ENCODE measurements around the gene BPHL.
"Not testable (repeated sequence)": the region's sequence is repeated elsewhere in the genome, so short reads cannot be mapped to it uniquely, and the experiment has no call there.

The BPHL gene

DNA sequence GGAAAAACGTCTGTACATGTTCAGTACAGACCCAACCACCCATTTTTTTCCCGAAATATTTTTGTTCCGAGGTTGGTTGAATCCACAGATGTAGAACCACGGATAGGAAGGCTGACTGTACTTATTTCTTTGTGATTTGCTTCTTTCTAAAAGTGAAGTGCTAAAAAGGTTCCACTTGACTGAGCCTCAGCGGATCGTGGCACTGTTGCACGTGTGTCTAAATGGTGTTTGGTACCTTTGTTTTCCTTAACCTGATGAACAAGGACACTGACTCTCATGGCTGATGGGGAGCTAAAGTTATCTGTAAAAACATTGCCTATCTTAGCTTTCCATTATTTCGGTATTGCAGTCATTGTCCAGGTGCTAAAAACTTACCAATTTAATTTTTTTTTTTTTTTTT is 6.2 kb downstream of the BPHL start:
- no peak for FAIRE-seq

DNA sequence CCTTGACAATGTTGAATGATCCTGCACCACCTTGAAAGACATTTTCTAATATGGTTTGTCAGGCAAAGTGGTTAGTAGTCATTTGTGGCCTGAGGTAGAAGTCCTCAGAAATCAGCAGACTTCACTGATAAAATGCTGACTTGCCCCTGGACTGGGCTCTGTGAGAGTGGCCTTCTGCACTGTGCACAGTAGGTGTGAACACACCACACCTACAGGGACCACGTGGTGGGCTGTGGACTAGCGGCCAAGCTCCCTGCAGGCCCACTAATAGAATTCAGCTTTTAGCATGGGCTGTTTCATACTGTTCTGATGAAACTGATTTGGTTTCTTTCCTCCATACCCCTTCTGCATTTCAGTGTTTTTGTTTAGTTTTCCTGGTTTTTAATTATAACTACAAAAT is 7.3 kb downstream of the BPHL start:
- no peak for FAIRE-seq

DNA sequence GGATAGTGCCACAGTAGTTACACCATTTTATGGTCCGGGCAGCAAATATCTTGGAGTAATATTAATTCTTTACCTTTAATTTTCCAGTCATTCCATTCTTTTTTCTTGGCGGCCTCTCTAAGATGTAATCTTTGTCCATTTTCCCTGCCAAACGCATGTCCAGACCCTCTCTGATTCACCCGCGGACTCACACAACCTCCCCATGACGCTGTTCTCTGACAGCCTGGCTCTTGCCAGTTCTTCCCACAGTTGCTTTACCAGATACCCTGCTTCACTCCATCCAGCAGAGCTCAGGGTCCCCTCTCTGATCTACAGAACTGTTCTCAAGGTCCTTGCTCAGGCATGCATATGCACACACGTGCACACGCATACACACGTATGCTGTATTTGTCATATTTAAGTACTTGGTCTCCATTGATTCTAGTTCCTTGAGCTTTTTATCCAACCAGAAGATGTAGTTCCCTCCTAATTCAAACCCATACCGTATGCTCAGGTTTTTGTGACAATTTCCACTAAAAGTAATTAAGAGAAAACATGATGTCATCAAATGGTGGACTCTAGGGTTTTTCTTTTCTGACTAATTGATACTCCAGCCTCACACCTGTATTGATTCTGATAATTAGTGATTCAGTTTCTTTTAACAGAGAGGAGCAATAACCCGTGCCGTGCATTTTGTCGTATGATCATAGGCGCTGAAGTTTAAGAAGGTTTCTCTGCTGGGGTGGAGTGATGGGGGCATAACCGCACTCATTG is 10.0 kb downstream of the BPHL start:
- no peak for FAIRE-seq

DNA sequence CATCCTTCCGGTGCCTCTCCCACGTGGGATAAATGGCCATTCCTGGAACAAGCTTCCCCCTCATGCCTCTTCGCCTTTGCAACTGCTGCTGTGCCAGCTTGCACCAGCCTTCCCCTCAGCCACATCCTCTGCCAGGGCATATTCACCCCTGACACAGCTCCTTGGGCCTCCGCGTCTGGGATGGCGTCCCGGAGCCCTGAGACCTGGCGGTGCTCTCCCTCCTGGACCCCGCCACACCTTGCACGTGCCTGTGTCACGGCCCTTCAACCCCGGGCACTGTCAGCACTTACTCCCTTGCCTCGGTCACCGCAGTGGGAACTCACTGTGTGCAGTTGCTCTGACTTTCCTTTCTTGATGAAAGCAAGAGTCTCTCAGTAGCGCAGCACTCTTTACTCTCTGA is 13.2 kb downstream of the BPHL start:
- no peak for FAIRE-seq

DNA sequence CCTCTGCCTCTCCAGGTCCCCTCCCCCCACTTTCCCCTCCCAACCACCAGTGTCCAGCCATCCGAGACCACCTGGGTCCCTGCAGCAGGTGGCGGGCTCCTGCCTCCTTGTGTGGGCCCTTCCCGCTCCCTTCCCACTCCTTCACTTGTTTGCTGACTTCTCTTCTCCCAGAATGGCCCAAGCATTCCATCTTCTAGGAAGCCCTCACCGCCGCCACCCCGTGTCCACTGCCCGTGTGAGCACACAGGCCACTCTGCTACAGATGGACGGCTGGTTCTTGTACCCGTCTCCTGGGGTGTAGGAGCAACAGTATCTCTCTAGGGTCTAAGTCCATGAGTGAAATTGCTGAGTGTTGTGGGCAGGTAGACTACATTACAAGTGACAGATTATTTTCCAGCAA is 15.0 kb downstream of the BPHL start:
- FAIRE-seq = no peak

DNA sequence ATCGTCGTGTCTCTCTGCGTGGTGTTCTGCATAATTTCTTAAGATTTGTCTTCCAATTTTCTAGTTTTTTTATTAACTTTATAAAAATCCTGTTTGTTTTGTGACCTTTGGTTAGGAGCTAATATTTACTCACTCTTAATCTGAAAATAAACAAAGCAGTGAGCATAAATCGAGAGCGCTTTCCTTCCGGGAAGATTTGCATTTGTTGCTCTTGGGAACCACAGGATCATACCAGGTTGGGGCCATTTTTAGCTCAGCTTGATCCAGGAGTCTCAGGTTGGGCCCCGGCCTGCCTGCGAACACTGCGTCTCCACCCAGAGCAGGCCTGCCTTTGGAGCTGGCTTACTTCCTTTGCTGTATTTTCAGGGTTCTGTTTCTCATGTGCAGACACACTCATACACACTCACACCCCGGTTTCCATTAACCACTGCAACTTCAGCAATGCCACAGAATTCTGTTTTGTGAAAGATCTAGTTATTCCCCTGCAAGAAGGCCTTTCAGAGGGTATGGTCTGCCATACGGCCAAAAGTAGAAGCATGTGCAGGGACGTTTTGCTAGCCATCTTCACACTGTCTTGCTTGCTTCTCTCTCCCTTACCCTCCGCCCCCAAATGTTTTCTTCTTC is 17.3 kb downstream of the BPHL start:
- FAIRE-seq = no peak

DNA sequence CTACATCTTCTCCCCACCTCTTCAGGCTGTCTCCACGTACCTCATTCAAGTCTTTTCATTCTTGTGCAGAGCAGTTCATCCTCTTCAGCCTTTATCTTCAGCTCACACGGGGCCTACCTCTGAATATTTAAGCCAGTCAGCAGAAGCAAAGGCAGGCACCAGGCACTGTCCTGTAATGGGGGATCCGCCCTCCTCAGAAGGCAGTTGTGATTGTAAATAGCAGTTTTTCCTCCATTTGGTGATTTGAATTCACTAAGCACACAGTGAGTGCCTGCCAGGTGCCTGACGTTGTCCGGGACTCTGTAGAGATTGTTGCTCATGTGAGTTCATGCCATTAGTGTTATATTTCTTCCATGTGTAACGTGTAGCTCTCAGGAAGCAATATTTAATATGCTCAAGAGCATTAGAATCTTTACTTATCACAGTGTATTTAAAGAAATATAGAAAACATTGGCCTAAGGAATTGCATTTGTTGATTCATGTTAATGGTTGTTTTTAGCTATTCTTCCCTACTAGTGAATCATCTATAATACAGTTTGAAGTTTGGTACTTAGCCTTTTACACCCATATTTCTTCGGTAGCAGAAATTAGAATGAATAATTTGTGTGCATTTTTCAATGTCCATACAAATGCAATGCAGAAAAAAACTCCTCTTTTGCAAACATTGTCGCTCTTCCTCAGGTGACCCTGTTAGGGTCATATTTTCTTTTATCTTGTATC is 17.9 kb downstream of the BPHL start:
- no peak for FAIRE-seq

DNA sequence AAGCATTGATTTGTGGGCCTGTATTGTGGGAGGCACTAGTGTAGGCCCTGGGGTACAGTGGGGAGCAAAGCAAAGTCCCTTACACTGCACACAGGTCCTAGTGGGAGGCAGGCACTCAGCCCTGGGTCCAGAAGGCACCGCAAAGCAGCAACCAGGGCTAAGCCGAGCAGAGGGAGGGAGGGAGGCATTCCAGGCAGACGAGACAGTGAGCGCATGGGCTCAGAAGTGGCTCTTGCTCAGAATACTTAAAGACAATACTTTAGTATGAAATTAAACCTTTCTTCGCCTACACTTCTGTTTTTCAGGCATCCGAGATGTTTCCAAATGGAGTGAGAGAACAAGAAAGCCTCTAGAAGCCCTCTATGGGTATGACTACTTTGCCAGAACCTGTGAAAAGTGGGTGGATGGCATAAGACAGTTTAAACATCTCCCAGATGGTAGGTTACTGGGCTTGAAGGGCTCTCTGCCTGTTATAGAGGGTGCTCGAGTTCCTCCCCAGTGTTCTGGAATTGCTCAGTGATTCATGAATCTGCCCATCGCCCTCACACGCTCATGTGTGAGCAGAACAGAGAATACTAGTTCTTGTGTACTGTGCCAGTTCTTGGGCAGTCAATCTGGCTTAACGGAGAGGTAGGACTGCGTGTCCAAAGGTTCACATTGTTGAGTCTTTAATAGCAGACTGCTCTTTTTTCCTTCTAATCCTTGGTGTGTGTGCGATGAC is 18.7 kb downstream of the BPHL start:
- no peak for FAIRE-seq

DNA sequence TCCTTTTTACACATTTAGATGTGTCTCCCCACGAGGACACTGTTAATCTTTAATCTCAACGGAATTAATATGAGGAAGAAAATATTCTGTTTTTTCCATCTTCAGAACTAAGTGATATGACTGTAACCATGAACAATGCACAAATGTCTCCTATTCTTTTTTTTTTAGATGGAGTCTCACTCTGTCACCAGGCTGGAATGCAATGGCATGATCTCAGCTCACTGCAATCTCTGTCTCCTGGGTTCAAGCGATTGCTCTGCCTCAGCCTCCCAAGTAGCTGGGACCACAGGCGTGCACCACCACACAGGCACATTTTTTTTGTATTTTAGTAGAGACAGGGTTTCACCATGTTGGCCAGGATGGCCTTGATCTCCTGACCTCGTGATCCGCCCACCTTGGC is 19.4 kb downstream of the BPHL start:
- FAIRE-seq = not testable (repeated sequence)

DNA sequence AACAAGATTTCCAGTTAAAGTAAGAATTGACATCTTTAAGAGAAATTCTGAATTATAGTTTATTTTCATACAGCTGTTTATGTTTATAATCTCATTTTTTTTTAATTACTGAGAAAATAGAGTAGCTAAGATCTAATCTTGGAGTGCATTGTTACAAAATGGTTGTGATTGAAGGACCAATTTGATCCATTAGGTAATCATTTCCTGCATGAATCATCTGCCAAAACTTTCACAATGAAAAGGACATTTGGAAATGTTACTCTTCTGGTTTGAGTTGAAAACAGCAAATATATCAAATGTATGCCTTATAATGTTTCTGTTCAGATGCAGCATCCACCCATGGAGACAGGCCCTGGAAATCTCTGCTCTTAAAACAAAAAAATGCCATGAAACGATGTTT is 19.8 kb downstream of the BPHL start:
- no peak for FAIRE-seq

DNA sequence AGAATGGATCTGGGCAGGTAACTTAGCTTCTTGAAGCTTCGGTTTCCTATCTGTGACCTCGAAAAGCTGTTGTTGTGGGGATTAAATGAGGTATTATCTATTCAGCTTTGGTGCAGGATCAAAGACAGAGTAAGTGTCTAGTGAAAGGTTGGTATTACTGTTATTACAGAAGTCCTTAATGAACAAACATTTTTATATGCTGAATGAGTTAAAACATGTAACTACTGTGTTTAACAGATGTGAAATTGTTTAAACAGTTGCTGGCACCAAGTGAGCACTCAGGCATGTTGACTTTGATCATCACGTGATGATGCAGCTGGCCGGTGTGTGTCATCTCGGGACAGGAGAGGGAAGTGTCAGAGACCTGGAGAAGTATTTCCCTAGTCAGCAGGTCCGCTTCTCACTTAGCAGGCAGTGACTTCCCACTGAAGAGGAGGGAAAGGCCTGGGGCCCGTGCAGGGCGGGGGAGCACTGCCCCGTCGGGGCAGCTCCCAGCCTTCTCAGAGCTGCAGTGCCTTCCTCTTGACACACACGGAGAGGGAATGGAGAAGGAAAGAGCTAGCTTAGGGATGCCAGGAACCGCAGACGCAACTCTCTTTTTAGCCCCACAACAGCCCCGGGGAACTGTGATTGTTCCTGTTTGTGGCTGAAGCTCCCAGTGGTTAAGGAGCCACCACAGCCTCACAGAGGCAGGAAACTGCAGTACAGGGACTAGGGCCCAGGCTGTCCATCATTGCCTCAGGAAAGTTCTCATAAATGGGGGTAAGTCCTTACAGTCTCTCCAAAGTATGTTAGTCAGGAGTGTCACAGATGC is 20.8 kb downstream of the BPHL start:
- FAIRE-seq = peak; percentile 97

DNA sequence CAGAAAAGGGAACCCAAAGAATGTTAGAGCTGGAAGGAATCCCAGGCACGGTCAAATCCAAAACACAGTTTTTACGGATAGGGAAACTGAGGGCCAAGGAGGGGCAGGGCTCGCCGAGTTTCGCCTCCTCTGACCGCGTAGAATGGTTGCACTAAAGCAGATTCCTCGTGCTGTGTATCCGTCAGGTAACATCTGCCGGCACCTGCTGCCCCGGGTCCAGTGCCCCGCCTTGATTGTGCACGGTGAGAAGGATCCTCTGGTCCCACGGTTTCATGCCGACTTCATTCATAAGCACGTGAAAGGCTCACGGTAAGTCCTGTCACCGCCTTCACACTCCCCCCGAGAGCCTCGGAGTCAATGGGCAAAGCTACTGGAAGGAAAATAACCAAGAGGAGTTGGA is 21.7 kb downstream of the BPHL start:
- FAIRE-seq = no peak

DNA sequence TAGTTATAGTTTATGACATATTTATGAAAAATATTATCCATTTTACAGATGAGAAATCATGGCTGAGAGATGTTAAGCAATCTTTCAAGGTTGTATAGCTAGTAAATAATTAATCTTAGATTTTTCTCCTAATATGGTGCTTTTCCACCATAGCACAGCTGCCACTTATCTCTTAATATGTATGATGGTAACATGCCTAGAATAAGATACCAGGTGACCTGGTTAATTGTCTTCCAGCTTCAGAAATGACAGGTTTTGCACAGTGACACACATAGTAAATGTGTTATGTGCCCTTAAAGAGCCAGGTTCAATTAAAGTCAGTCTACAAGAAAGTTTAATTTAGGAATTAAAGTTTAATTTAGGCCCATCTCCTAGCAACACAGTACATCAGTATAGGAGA is 24.0 kb downstream of the BPHL start:
- FAIRE-seq = no peak

DNA sequence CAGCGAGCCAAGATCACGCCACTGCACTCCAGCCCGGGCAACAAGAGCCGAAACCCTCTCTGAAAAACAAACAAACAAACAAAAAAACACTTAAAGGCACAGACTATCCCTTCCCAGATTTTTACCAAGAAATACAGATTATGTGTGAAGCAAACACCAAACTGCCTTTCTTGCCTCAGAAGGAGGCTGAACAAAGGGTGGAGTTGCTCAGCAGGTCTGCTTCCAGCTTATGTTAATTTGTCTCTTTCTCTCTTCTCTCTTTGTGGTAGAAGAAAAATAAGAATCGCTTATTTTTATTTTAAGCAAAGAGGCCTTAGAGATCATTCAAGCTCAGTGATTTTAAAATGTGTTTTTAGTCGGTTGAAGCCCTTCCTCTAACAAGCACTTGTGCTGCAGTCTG is 24.6 kb downstream of the BPHL start:
- FAIRE-seq = no peak

DNA sequence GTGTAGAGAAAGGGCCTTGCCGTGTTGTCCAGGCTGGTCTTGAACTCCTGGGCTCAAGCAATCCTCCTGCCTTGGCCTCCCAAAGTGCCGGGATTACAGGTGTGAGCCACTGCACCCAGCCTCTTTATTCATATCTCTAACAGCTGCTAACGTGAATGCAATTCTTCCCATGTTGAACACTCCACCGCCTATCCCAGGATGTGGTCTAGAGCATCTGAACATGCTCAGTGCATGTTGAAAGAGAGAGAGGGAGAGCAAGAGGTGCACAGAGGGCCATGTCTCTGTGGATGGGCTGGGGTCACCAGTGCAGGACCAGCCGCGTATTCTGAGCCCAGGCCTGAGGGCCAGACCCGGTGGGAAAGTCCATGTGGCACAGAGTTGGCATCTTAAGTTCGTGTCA is 26.1 kb downstream of the BPHL start:
- FAIRE-seq = no peak

DNA sequence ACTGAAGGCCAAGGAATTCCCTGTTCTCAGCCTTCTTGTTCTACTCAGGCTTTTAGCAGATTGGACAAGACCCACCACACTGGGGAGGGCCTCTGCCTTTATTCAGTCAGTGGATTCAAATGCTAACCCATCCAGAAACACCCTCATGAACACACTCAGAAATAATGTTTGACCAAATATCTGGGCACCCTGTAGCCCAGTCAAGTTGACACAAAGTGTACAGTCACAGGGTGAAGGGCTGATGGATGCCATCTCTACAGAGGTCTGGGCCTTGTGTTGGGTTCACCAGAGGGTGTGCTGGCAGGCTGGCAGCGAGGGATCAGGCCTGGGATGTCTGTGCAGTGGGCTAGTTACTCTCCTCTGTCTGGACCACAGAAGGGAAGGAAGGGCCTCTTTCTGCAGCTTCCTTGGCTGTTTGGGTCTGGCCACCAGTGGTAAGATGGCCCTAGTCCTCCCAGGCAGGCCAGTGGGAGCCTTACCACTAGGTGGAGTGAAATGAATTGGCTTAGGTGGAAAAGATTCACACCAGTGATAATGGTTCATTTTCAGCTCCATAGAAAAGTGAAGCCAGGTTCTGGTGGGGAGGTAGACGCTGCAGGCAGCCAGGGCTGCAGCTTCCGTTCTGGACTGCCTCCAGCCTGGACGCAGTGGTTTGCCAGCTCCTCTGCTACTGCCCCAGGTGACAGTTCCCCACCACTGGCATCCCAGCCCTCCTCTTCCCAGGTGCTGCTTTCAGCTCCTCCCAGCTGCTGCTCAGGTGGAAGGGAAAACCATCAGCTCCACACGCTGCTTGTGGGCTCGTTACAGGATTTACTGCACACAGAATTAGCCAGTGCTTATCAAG is 29.6 kb downstream of the BPHL start:
- no peak for FAIRE-seq

DNA sequence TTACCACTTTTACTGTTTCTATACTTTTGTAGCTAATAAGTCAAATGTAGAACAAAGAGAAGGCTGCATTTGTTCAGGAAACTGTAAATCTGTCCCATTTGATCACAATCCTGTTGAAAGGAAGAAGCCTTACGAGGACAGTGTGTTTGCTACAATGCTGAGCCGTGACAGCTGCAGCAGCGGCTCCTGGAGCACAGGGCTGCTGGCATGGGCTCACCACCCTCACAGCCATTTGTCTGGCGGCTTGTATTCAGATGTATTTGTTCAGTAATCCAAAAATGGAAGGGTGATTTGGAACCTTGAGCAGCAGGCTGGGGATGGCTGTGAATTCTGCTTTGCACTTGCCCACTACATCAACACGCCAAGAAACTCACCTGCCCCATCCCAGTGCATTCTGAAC is 33.2 kb downstream of the BPHL start:
- no peak for FAIRE-seq

DNA sequence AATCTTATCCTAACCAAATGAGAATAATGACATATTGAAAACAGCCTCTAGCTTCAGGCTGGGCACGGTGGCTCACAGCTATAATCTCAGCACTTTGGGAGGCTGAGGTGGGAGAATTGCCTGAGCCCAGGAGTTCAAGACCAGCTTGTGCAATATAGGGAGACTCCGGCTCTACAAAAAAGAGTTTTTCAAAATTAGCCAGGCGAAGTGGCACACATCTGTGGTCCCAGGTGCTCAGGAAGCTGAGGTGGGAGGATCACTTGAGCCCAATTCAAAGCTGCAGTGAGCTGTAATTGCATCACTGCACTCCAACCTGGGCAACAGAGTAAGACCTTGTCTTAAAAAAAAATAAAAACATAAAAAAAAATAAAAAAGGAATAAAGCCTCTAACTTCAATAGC is 34.2 kb downstream of the BPHL start:
- no peak for FAIRE-seq

DNA sequence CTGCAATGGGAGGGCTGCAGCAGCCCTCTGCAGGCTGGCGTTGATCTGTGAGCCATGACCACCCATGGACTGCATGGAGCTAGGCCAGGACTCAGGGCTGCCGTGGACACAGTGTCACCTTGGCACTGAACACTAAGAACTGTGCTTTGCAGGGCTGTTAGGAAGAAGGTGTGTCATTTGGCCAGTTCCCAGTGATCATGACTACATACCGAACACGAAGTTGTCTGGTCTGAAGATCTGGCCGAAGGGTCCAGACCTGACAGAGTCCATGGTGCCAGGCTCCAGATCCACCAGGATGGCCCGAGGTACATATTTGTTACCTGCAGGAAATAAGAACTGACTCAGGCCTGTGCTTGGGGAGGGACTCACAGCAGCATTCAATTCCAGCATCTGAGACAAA is 36.9 kb downstream of the BPHL start:
- not testable (repeated sequence) for FAIRE-seq

DNA sequence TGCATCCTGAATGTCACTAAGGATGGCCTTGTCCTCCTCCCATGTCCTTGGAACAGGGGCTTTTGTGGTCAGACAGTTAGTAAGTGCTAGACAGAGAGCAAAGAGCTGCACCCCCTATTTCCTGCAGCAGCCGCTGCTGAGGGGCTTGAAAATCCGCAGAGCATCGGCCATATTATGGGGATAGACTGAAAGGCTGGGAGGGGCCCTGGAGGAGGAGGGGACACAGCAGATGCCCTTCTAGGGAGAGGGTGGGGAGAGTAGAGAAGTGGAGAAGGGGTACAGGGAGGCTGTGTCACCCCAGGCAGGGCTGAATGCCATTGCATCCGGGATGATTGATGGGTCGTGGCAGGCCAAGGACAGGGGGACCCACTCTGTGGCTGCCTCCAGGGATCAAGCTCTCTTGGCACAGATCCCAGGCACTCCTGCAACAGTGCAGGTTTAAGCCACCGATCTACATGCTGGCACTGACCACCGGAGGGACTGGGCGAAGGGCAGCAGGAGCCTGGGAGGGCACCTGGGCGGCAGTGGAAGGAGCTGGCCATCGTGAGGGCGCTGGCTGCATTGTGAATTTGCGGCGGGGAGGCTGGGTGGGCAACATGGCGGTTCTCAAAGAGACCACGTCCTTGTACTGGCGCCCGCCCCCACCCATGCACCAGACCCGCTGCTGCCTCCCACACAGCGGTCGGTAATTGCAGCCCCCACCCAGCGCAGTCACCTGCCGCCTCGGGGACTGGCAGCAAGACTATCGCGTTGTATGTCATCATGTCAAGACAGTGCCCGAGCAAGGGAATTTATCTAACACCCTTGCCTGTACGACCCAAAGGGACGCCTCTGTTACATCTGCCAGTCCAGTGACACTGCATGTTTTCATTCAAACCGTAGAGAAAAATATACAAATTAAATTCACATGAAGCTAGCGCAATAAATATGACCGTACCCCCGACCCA is 37.9 kb downstream of the BPHL start:
- not testable (repeated sequence) for FAIRE-seq

Measured in islet of Langerhans (tissue), 1 donor.